Pancreas (tissue), 10 donors: Measurements from ENCODE around the gene BRMS1. TPM values are rescaled to one million over a fixed set of nuclear protein-coding genes. Genes with fewer than 3 reads are reported as not detected.

Experiments
- ATAC-seq, 4 donors: fragments of 200-7000 bp; cut with Tn5 transposase; one replicate each; pipeline versions ENCODE4 v1.8.0 to v1.9.1; 2020; ENCODE audit warnings: mild to moderate bottlenecking in 4 of 4, moderate library complexity in 4 of 4
- DNase-seq, 6 donors: peaks; one replicate each; pipeline ENCODE4 v3.0.0-alpha.2; 2020
- FAIRE-seq: peaks from 2 replicates; lab custom pipeline; 2012; peaks lifted over from hg19 to GRCh38; lab: Jason Lieb, UNC
- H3K27ac ChIP-seq, 4 donors: fragments of 200-600 bp; sonication (generic); 1 replicate in 3 of 4; 2 replicates in 1 of 4; pipeline versions ENCODE4 v1.5.0 to v1.8.0; 2020
- H3K27me3 ChIP-seq, 4 donors: fragments of 200-600 bp; one replicate each; pipeline ENCODE4 v1.8.0; 2021
- H3K36me3 ChIP-seq, 3 donors: fragments of 200-600 bp; sonication (generic) in 1 of 3; one replicate each; pipeline versions ENCODE4 v1.5.0 to v1.8.0; 2020 to 2021
- H3K4me1 ChIP-seq, 3 donors: fragments of 200-600 bp; one replicate each; pipeline ENCODE4 v1.8.0; 2021
- H3K4me3 ChIP-seq, 4 donors: fragments of 200-600 bp; sonication (generic) in 2 of 4; one replicate each; pipeline versions ENCODE4 v1.5.0 to v1.8.0; 2020 to 2021
- H3K9me3 ChIP-seq, 4 donors: fragments of 200-600 bp; one replicate each; pipeline ENCODE4 v1.8.0; 2021
- WGBS, 2 donors: extraction: QIAGEN DNeasy Blood & Tissue Kit; methylation state at CpG; one replicate each; pipeline ENCODE4 v1.1.7; 2013; 5-methylcytosine and 5-hydroxymethylcytosine counted together
- intact Hi-C, 3 donors: fragments of 100-400 bp; cut with DNase I; formaldehyde crosslinking; loops; one replicate each; pipeline versions ENCODE4 v1.11.1 to v1.14.2; 2022
- polyA plus RNA-seq, 2 donors: library from polyadenylated mRNA; stranded (reverse); fragments of 200-250 nt; gene quantifications; one replicate each; pipeline ENCODE4 v1.2.3, GENCODE V29; 2013
- total RNA-seq, 6 donors: library from RNA; stranded (reverse); fragmentation: NEBNext Ultra II Directional in 4 of 6; extraction: Animal tissue kit (Norgen Biotek cat#: 25700) in 4 of 6; gene quantifications; one replicate each; pipeline versions ENCODE4 v1.2.1 to v1.2.4, GENCODE V29; 2021 to 2023
- TF ChIP-seq, protein P1 (sequence below), 4 donors: fragments of 200-600 bp; sonication (generic) in 3 of 4; IDR thresholded peaks; one replicate each; pipeline versions ENCODE4 v1.5.0 to v1.8.0; 2021; ENCODE audit warnings: antibody characterized with exemption in 4 of 4
- donor health status: healthy with polysubstance abuse.
- donor health status: DM: no; HTN: no; CAD: no; lungs with moderate emphysema.
- donor health status: DM: no; HTN: no; CAD: no.
- donor health status: control.
- donor health status: control.
- donor health status: Bipolar disorder and iron deficiency.
- donor health status: DM: yes; HTN: yes; CAD: no.
- donor health status: DM: no; HTN: no; CAD: no.
- donor health status: DM: no; HTN: no; CAD: no.
- donor health status: DM: yes; HTN: yes; CAD: no.

The BRMS1 gene
- total and polyA plus RNA-seq, 8 donors = 14.3 to 65.0 (median 21.2) TPM

DNA sequence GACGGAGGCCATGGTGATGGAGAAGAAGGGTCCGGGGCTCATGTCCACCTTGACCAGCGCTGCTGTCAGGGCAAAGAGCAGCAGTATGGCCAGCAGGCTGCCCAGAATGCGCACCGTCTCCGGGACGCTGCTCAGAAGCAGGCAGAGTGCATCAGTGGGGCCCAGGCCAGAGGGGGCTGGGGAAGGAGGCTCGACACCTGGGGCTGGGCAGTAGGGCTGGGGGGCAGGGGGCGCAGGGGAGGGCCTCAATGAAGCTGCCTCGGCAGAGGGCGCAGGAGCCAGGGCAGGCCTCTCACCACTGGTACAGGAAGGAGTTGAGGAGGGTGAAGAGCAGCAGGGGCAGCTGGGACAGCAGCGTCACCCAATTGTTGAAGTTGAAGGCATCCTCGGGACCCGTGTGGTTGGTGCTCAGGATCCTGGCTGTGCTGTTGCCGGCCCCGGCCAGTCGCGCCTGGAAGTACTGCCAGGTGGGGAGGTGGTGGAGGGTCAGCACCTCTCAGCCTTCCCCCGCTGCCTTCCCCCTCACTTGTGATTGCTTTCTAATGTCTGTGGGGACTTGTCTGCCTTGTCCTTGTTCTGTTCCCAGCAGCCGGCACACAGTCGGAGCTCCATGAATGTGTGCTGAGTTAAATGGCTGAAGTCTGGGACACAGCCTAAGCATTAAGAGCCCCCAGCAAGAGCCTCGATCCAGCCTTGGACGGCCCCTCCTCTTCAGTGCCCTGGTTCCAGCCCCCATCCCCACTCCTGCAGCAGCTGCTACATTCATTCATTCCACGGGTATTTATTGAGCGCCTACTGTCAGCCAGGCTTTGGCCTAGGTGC lies 24.4 kb upstream of the BRMS1 start:
- 91% methylated on average over 20 to 25 of the region's 25 CpGs for WGBS, 2 donors
- Histone ChIP-seq H3K27me3 (no peaks in the 10 kb centered on the region), H3K9me3 (no peaks in the 10 kb centered on the region), H3K4me1 (peaks cover 0 to 4% (median 0%) of the 10 kb centered on the region in 3 donors), H3K36me3 (no peaks in the 10 kb centered on the region), H3K4me3 (no peak overlapping the region), H3K27ac (no peak overlapping the region)
- TF ChIP-seq, protein P1, sequence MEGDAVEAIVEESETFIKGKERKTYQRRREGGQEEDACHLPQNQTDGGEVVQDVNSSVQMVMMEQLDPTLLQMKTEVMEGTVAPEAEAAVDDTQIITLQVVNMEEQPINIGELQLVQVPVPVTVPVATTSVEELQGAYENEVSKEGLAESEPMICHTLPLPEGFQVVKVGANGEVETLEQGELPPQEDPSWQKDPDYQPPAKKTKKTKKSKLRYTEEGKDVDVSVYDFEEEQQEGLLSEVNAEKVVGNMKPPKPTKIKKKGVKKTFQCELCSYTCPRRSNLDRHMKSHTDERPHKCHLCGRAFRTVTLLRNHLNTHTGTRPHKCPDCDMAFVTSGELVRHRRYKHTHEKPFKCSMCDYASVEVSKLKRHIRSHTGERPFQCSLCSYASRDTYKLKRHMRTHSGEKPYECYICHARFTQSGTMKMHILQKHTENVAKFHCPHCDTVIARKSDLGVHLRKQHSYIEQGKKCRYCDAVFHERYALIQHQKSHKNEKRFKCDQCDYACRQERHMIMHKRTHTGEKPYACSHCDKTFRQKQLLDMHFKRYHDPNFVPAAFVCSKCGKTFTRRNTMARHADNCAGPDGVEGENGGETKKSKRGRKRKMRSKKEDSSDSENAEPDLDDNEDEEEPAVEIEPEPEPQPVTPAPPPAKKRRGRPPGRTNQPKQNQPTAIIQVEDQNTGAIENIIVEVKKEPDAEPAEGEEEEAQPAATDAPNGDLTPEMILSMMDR (IDR thresholded peaks at IDR 0.05) = no peak
- DNase-seq (peak in 1 of 6 donors; percentile 71), FAIRE-seq (no peak), ATAC-seq (no peak)
- intact Hi-C loops = no loop called here

DNA sequence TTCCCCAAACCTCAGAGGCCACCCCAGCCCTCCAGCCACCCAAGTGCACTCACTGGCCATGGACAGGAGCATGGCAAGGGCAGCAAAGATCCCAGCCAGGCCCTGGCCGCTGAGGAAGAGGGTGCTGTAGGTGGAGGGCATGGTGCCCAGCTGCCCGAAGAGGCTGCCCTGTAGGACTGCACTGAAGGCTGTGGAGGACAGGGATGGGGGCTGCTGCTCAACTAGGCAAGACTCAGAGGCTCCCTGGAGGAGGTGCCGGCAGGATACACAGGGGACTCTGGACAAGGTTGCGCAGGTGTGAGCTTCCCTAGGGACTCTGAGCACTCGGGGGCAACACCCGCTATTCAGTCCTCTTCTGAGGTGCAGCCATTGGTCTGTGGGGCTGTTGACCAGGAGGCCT lies 23.6 kb upstream of the BRMS1 start:
- no peak overlapping the region for H3K27ac ChIP-seq
- no peaks in the 10 kb centered on the region for H3K9me3 ChIP-seq
- intact Hi-C loops = no loop called here
- TF ChIP-seq, protein P1 (IDR thresholded peaks at IDR 0.05) = no peak
- no peak overlapping the region for H3K4me3 ChIP-seq
- no peaks in the 10 kb centered on the region for H3K36me3 ChIP-seq
- no peak for DNase-seq
- WGBS, 2 donors = 94 to 95% methylated on average over 6 of the region's 6 CpGs
- ATAC-seq = no peak
- FAIRE-seq = no peak
- peaks cover 0 to 4% (median 0%) of the 10 kb centered on the region in 3 donors for H3K4me1 ChIP-seq
- H3K27me3 ChIP-seq = no peaks in the 10 kb centered on the region

DNA sequence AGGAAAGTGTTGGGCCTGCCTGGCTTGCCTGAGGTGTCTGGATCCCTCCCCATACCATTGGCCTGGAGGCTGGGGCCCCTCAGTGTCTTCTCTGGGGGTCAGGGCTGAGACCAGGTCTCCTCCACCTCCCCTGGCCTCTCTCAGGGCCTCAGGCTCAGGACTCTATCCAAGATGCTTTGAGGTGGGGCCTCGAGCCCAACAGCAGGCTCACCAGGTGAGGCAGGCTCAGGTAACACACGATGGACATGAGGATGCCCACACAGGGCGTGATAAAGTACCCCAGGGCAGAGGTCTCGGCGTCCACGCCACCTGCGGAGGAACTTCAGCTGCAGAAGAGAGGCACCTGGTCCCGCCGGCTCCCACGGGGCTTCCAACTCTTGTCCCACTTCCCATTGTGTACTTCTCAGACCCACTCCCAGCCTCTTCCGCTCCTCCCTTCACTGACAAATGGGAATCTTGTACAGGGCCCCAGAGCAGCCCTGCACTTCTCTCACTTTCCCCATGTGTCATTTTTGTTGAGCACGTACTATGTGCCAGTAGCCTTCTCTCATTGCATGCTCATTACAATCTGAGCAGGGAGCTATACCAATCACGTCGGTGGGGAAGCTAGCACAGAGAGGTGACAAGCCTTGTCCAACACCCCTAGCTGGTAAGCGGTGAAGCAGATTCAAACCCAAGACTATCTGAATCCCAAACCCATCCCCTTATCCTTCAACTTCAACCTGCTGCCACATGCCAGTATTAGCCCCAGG lies 22.8 kb upstream of the BRMS1 start:
- FAIRE-seq (no peak), ATAC-seq (no peak), DNase-seq (peak in 1 of 6 donors; percentile 8)
- no peak overlapping the region for H3K27ac ChIP-seq
- TF ChIP-seq, protein P1 (IDR thresholded peaks at IDR 0.05) = no peak
- H3K9me3 ChIP-seq = no peaks in the 10 kb centered on the region
- no peaks in the 10 kb centered on the region for H3K36me3 ChIP-seq
- intact Hi-C loops = no loop called here
- H3K4me1 ChIP-seq = peaks cover 0 to 1% (median 0%) of the 10 kb centered on the region in 3 donors
- no peaks in the 10 kb centered on the region for H3K27me3 ChIP-seq
- 90 to 94% methylated on average over 15 of the region's 15 CpGs for WGBS, 2 donors
- H3K4me3 ChIP-seq = no peak overlapping the region

DNA sequence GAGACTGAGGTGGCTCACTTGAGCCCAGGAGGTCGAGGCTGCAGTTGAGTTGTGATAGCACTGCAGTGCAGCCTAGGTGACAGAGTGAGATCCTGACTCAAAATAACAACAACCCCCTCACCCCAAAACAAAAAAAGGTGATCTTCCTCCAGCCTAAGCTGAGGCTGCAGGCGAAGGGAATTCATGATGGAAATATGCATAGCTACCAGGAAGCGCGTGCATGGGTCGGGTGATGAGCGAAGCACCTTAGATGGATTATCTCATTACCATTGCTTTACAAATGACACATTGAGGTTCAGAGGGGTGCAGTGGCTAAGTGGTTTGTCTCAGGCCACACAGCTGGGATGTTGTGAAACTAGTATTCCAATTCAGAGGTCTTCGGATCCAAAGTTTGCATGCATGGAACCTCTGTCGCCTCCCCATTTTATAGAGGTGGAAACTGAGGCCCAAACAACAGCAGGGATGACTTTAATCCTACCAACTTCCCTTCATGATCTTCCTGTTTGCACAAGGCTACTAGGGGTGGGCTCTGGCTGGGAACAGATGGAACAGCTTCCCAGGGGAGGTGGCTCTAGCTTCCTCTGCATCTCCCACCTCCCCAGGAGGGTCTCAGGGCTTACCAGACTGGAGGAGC lies 22.1 kb upstream of the BRMS1 start:
- no peak for FAIRE-seq
- no peak for DNase-seq
- H3K36me3 ChIP-seq = no peaks in the 10 kb centered on the region
- no peaks in the 10 kb centered on the region for H3K4me1 ChIP-seq
- TF ChIP-seq, protein P1 (IDR thresholded peaks at IDR 0.05) = no peak
- no peaks in the 10 kb centered on the region for H3K27me3 ChIP-seq
- no peaks in the 10 kb centered on the region for H3K9me3 ChIP-seq
- WGBS, 2 donors = 95 to 97% methylated on average over 8 of the region's 8 CpGs
- ATAC-seq = no peak
- H3K27ac ChIP-seq = no peak overlapping the region
- no peak overlapping the region for H3K4me3 ChIP-seq
- intact Hi-C loops = no loop called here
